Measurements from ENCODE around the gene MIA.
A peak's percentile ranks its signal among the peaks of the same experiment; 100 is the strongest.
"Not testable (repeated sequence)": the region's sequence is repeated elsewhere in the genome, so short reads cannot be mapped to it uniquely, and the experiment has no call there.

MIA gene

DNA sequence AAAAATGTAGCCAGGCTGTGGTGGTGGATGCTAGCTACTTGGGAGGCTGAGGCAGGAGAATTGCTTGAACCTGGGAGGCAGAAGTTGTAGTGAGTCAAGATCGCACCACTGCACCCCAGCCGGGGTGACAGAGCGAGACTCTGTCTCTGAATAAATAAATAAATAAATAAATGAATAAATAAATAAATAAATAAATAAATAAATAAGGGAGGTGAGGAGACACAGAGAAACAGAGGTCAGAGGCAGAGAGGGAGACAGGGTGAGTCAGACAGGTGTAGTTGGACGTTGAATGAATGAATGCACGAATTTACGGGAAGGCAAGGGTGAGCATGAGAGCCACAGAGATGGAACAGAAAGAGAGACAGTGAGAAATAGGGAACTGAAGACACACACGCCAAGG, 5.8 kb downstream of the MIA start:
- no peak overlapping the region for H2AFZ ChIP-seq (ENCODE audit: low read length, unreplicated experiment)
- no peak overlapping the region for H3K27ac ChIP-seq (ENCODE audit: low read depth, low read length)

DNA sequence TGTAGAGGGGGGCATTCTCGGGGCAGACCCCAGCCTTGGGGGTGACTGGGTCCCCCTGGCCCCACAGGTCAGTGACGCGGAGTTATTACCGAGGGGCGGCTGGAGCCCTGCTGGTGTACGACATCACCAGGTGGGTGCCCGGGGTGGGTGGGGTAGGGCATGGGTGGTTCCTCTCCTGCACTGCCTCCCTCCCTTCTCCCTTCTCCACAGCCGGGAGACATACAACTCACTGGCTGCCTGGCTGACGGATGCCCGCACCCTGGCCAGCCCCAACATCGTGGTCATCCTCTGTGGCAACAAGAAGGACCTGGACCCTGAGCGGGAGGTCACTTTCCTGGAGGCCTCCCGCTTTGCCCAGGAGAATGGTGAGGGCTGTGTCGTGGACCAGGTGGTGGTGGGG, 8.4 kb downstream of the MIA start:
- Histone ChIP-seq H3K27me3 (ENCODE audit: insufficient read depth, low read length) (no peaks in the 10 kb centered on the region), H3K4me3 (ENCODE audit: low read depth, low read length) (no peak overlapping the region), H3K27ac (ENCODE audit: low read depth, low read length) (no peak overlapping the region), H3K4me1 (ENCODE audit: control insufficient read depth, insufficient read depth, low read length, unreplicated experiment) (peaks cover 4% of the 10 kb centered on the region), H3K79me2 (ENCODE audit: control insufficient read depth, insufficient read depth, low read length, unreplicated experiment) (no peaks in the 10 kb centered on the region), H2AFZ (ENCODE audit: low read length, unreplicated experiment) (no peak overlapping the region), H3K36me3 (ENCODE audit: insufficient read depth, low read length) (no peaks in the 10 kb centered on the region)

More for the DNA sequence above, 5.8 kb downstream of the MIA start:
- H3K4me1 ChIP-seq (ENCODE audit: control insufficient read depth, insufficient read depth, low read length, unreplicated experiment) = peaks cover 7% of the 10 kb centered on the region
- no peaks in the 10 kb centered on the region for H3K79me2 ChIP-seq (ENCODE audit: control insufficient read depth, insufficient read depth, low read length, unreplicated experiment)
- H3K36me3 ChIP-seq (ENCODE audit: insufficient read depth, low read length) = no peaks in the 10 kb centered on the region
- no peaks in the 10 kb centered on the region for H3K27me3 ChIP-seq (ENCODE audit: insufficient read depth, low read length)
- H3K4me3 ChIP-seq (ENCODE audit: low read depth, low read length) = no peak overlapping the region

DNA sequence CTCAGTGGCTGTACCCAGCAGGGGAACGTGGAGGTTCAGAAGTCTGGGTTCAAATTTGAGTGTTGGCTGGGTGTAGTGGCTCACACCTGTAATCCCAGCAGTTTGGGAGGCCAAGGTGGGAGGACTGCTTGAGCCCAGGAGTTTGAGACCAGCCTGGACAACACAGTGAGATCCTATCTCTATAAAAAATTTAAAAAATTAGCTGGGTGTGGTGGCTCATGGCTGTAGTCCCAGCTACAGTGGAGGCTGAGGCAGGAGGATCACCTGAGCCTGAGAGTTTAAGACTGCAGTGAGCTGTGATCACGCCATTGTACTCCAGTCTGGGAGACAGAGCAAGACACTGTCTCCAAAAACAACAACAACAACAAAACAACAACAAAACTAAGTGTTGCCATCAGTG, 8.8 kb downstream of the MIA start:
- not testable (repeated sequence) for H3K4me1 ChIP-seq (ENCODE audit: control insufficient read depth, insufficient read depth, low read length, unreplicated experiment); H3K27me3 ChIP-seq (ENCODE audit: insufficient read depth, low read length); H3K4me3 ChIP-seq (ENCODE audit: low read depth, low read length); H2AFZ ChIP-seq (ENCODE audit: low read length, unreplicated experiment); H3K36me3 ChIP-seq (ENCODE audit: insufficient read depth, low read length); H3K79me2 ChIP-seq (ENCODE audit: control insufficient read depth, insufficient read depth, low read length, unreplicated experiment); H3K27ac ChIP-seq (ENCODE audit: low read depth, low read length)

DNA sequence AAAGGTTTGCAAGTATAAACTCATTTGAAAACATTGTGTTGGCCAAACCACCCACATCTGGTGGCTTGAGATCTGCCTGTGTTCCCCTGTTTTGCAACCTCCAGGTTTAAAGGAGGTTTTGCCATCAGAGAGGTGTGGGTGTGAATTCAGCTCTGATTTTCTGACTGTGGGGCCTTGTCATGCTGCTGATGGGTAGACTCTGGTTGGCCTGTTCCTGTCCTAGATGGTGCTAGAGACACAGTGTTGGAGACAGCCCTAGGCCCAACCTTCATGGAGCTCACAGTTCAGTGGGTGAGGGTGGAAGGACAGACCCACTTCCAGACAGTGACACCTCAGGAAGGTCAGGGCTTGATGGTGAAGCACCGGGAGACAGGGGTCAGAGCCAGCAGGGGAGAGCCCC, 10.2 kb downstream of the MIA start:
- H3K79me2 ChIP-seq (ENCODE audit: control insufficient read depth, insufficient read depth, low read length, unreplicated experiment) = no peaks in the 10 kb centered on the region
- H3K27me3 ChIP-seq (ENCODE audit: insufficient read depth, low read length) = no peaks in the 10 kb centered on the region
- H3K27ac ChIP-seq (ENCODE audit: low read depth, low read length) = no peak overlapping the region
- H3K4me3 ChIP-seq (ENCODE audit: low read depth, low read length) = no peak overlapping the region
- no peaks in the 10 kb centered on the region for H3K36me3 ChIP-seq (ENCODE audit: insufficient read depth, low read length)
- H3K4me1 ChIP-seq (ENCODE audit: control insufficient read depth, insufficient read depth, low read length, unreplicated experiment) = no peaks in the 10 kb centered on the region
- H2AFZ ChIP-seq (ENCODE audit: low read length, unreplicated experiment) = no peak overlapping the region

DNA sequence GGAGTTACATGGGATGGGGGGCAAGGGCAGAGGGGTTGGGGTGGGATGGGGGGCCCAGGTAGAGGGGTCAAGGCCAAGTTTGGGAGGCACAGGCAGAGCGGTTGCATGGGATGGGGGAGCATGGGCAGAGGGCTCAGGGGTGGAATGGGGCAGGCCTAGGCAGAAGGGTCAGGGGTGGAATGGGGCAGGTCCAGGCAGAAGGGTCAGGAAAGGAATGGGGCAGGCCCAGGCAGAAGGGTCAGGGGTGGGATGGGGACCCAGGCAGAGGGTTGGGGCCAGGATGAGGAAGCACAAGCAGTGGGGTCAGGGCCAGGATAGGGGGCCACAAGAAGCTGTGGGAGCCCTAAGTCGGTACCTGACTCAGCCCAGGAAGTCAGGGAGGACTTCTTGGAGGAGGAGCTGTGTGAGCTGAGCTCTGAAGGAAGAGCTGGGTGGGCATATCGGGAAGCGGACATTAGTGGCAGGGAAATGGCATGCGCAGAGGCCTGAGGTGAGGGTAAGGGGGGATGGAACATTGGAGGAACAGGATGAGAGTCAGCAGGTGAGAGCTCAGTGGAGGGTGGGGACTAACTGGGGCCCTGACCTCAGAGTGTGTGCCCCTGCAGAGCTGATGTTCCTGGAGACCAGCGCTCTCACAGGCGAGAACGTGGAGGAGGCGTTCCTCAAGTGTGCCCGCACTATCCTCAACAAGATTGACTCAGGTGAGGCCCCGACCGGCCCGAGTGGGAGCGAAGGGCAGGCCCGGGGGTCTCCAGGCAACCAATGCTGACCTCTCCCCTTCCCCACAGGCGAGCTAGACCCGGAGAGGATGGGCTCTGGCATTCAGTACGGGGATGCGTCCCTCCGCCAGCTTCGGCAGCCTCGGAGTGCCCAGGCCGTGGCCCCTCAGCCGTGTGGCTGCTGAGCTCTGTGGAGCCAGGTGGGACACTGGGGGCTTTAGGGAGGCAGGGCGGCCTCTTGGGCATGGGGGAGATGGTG, 11.0 kb downstream of the MIA start:
- H3K4me3 ChIP-seq (ENCODE audit: low read depth, low read length) = no peak overlapping the region
- H2AFZ ChIP-seq (ENCODE audit: low read length, unreplicated experiment) = no peak overlapping the region
- H3K27ac ChIP-seq (ENCODE audit: low read depth, low read length) = no peak overlapping the region
- H3K27me3 ChIP-seq (ENCODE audit: insufficient read depth, low read length) = no peaks in the 10 kb centered on the region
- H3K79me2 ChIP-seq (ENCODE audit: control insufficient read depth, insufficient read depth, low read length, unreplicated experiment) = no peaks in the 10 kb centered on the region
- H3K4me1 ChIP-seq (ENCODE audit: control insufficient read depth, insufficient read depth, low read length, unreplicated experiment) = no peaks in the 10 kb centered on the region
- no peaks in the 10 kb centered on the region for H3K36me3 ChIP-seq (ENCODE audit: insufficient read depth, low read length)

- Histone ChIP-seq H3K27ac (ENCODE audit: low read depth, low read length) (no peak overlapping the region), H3K27me3 (ENCODE audit: insufficient read depth, low read length) (no peaks in the 10 kb centered on the region), H3K4me1 (ENCODE audit: control insufficient read depth, insufficient read depth, low read length, unreplicated experiment) (no peaks in the 10 kb centered on the region), H2AFZ (ENCODE audit: low read length, unreplicated experiment) (no peak overlapping the region), H3K36me3 (ENCODE audit: insufficient read depth, low read length) (no peaks in the 10 kb centered on the region), H3K4me3 (ENCODE audit: low read depth, low read length) (no peak overlapping the region), H3K79me2 (ENCODE audit: control insufficient read depth, insufficient read depth, low read length, unreplicated experiment) (no peaks in the 10 kb centered on the region)
Observed at GRCh38 chr19:40791349-40791748, 16.0 kb downstream of the MIA start.

DNA sequence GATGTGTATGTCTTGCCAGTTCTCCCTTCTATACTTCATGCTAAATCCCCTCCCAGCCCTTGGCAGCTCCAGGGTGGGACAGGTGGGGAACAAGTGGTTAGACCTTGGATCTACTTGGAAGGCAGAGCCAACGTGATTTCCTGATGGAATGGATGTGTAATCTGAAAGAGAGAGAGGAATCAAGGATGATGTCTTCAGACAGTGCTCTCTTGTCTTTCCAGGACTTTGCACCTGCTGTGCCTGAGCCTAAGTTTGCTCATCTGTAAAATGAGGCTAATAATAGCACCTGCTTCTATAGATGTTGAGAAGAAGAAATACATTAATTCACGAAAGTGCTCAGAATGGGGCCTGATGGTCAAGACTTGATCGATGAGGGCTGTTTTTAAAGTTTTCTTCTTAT, 16.7 kb downstream of the MIA start:
- Histone ChIP-seq H3K36me3 (ENCODE audit: insufficient read depth, low read length) (no peaks in the 10 kb centered on the region), H2AFZ (ENCODE audit: low read length, unreplicated experiment) (no peak overlapping the region), H3K27me3 (ENCODE audit: insufficient read depth, low read length) (no peaks in the 10 kb centered on the region), H3K4me3 (ENCODE audit: low read depth, low read length) (no peak overlapping the region), H3K27ac (ENCODE audit: low read depth, low read length) (no peak overlapping the region), H3K4me1 (ENCODE audit: control insufficient read depth, insufficient read depth, low read length, unreplicated experiment) (no peaks in the 10 kb centered on the region), H3K79me2 (ENCODE audit: control insufficient read depth, insufficient read depth, low read length, unreplicated experiment) (no peaks in the 10 kb centered on the region)

- H3K27me3 ChIP-seq (ENCODE audit: insufficient read depth, low read length) = no peaks in the 10 kb centered on the region
- H2AFZ ChIP-seq (ENCODE audit: low read length, unreplicated experiment) = peak overlapping the region; percentile 85
- peaks cover 18% of the 10 kb centered on the region for H3K4me1 ChIP-seq (ENCODE audit: control insufficient read depth, insufficient read depth, low read length, unreplicated experiment)
- peak overlapping the region; percentile 87 for H3K4me3 ChIP-seq (ENCODE audit: low read depth, low read length)
- H3K36me3 ChIP-seq (ENCODE audit: insufficient read depth, low read length) = peaks cover 7% of the 10 kb centered on the region; the same call in 1 of the 2 replicates
- H3K27ac ChIP-seq (ENCODE audit: low read depth, low read length) = no peak overlapping the region
- H3K79me2 ChIP-seq (ENCODE audit: control insufficient read depth, insufficient read depth, low read length, unreplicated experiment) = peaks cover 28% of the 10 kb centered on the region
Observed at GRCh38 chr19:40797166-40797962, 22.0 kb downstream of the MIA start.

DNA sequence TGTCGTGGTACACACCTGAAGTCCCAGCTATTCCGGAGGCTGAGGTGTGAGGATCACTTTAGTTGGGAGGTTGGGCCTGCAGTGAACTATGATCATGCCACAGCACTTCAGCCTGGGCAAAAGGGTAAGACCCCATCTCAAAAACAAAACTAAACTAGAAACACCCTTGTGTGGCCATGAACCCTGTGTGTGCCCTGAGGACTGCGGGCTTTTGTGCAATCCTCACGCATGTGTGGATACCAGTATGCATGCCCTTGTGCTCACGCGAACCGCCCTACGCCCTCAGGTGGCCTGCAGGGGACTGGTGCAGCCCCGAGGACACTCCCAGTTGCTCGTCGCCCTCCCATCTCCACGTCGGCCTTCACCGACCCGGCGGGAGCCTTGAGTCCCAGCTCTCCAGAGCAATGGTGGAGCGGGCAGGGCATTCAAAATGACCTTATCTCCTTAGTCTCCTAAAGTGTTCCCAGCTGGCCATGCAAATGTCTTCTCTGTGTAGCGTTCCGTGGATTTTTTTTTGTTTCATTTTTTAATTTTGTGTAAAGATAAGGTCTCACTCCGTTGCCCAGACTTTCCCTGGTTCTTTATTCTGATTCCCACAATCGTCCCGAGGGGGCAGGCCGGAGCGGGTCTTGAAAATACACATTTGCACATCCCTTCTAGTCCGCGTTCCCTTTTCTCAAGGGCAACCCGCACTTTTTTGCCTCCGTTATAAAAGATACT, 22.8 kb downstream of the MIA start:
- H3K27me3 ChIP-seq (ENCODE audit: insufficient read depth, low read length) = no peaks in the 10 kb centered on the region
- H3K36me3 ChIP-seq (ENCODE audit: insufficient read depth, low read length) = peaks cover 7% of the 10 kb centered on the region; the same call in 1 of the 2 replicates
- peak overlapping the region; percentile 87 for H3K4me3 ChIP-seq (ENCODE audit: low read depth, low read length)
- peak overlapping the region; percentile 85 for H2AFZ ChIP-seq (ENCODE audit: low read length, unreplicated experiment)
- H3K79me2 ChIP-seq (ENCODE audit: control insufficient read depth, insufficient read depth, low read length, unreplicated experiment) = peaks cover 36% of the 10 kb centered on the region
- peak overlapping the region; percentile 77 for H3K27ac ChIP-seq (ENCODE audit: low read depth, low read length)
- peaks cover 26% of the 10 kb centered on the region for H3K4me1 ChIP-seq (ENCODE audit: control insufficient read depth, insufficient read depth, low read length, unreplicated experiment)

All from ACC112 (cell line).